Measurements from ENCODE around the gene GAB4.
"Not testable (repeated sequence)": the region's sequence is repeated elsewhere in the genome, so short reads cannot be mapped to it uniquely, and the experiment has no call there.

Gene GAB4, protein sequence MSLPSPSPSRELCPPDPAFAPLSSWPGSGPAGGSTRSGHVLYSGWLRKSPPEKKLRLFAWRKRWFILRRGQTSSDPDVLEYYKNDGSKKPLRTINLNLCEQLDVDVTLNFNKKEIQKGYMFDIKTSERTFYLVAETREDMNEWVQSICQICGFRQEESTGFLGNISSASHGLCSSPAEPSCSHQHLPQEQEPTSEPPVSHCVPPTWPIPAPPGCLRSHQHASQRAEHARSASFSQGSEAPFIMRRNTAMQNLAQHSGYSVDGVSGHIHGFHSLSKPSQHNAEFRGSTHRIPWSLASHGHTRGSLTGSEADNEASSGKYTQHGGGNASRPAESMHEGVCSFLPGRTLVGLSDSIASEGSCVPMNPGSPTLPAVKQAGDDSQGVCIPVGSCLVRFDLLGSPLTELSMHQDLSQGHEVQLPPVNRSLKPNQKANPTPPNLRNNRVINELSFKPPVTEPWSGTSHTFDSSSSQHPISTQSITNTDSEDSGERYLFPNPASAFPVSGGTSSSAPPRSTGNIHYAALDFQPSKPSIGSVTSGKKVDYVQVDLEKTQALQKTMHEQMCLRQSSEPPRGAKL

DNA sequence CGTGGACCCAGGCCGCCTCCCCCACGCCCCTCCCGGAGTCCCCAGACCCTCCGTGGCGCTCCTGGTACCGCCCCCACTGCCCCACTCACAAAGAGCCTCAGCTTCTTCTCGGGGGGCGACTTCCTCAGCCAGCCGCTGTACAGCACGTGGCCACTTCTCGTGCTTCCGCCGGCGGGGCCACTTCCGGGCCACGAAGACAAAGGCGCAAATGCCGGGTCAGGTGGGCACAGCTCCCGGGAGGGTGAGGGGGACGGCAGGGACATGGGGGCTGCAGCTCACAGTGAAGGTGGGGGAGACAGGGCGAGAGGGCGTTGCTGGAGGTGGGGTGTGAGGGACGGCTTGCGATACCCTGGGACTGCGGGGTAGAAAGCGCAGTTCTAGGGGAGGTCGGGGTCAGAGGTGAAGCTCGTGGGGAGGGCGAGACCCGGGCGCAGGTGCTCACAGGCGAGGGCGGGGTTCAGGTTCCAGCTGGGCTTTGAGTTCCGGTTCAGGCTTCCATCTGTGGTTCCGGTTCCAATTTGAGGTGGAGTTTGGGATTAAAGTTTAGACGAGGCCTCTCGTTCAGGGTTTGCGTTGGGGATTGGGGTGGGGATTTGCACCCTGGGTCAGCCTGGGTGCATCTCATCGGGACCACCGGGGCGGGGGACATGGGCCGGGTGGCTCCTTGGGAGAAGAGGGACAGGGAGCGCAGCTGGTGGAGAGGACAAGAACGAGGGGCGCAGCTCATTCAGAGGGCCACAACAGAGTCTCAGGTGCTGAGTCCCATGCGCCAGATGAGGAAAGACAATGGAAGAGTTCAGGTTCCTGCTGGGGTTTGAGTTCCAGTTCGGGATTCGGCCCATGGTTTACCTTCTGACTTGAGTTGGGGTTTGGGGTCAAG is at the start of gene GAB4:
Gene GAB4 (minus strand): TSS at position 371 of the 880 bp plus-strand sequence. CDS start 108 bp downstream, at position 263.
- DNase-seq: no peak

DNA sequence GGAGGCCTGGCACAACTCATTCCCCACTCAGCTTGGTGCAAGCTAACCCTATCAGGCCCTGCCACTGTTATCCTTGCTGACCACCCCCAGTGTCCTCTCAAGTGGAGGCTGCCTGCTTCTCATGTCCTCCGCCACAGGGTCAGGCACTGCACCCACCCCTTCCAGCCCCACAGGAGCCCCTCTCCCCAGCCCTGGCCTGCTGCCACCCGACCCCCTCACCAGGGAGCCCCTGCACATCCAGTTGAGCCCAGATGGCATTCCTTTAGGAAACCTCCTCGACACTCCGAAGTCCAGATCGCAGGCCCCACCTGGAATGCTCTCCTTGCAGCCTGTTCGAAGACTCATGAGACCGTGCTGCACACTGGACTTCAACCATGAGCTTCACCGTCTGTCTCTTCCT is 48.8 kb upstream of the GAB4 start:
- no peak for DNase-seq

DNA sequence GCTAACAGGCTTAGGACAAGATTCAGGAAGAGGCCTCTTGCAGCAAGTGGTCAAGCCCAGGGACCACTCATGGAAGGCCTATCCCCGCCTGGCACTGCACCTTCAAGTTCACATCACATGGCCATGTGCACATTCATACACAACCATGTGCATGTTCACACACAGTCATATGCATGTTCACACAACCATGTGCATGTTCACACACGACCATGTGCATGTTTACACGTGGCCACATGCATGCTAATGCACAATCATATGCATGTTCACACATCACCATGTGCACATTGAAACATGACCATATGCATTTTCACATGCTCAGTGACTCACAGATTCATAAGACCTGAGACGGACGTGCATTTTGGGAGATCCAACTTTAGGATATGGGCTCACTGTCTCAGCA is 48.0 kb upstream of the GAB4 start:
- DNase-seq: no peak

DNA sequence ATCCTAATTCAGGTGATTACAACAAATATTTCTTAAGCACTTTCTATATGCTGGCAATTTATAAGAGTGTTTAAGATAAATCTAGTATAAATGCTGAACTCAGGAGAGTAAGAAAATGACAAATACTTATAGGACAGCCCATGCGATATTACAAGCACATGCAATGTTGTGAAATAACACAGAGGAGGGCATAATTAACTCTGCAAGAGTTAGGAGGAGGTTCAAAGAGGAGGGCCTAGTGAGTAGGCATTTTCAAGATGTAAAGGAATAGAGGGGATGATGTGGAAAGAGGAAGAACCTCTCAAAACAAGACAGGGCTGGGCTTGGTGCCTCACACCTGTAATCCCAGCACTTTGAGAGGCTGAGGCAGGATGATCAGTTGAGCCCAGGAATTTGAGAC is 39.6 kb upstream of the GAB4 start:
- DNase-seq: peak; percentile 22

DNA sequence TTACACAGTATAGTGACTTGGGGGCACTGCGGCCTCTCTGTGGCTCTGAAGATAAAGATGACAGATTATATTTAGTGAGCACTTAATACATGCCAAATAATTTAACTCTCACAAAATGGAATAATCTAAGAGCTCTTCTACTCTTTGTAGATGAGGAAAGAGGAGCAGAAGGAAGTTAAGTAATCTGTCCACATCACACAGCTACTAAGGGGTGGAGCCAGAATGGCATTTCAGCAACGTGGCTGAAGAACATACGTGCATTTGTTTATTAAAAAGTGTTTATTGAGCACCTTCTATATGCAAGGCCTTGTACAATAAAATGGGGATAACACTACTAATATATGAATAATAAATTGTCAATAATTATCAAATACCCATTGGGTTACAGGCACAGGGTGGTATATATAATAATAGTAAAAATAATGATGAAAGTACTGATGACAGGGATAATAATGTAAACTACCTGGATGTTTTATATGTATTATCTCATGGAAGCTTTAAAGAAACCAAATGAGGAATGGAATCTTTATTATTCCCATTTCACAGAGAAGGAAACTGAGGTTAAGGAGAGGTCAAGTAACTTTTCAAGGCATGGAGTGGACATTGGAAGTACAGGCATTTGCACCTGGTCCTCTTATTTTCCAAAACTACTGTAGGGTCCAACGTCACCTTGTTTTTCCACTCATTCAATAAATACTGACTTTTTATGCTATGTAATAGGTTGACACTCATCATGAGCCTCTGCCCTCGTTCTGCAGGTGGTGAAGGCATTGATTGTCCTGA is 38.7 kb upstream of the GAB4 start:
- DNase-seq: no peak

DNA sequence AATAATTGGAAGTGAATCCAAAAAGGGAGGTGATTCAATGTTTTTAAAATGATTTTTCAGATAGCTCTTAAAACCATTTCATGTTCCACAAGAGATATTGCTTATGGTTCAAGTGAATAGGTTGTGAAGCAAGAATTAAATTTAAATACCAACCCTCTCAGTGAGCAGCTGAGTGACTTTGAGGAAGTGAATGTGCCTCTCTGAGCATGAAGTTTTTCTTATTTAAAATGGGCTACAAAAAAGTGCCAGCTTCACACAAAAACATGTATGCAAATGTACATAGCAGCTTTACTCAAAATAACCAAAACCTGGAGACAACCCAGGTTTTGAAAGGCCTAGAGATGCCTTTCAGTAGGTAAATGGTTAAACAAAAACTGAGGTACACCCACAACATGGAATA is 35.5 kb upstream of the GAB4 start:
- no peak for DNase-seq

DNA sequence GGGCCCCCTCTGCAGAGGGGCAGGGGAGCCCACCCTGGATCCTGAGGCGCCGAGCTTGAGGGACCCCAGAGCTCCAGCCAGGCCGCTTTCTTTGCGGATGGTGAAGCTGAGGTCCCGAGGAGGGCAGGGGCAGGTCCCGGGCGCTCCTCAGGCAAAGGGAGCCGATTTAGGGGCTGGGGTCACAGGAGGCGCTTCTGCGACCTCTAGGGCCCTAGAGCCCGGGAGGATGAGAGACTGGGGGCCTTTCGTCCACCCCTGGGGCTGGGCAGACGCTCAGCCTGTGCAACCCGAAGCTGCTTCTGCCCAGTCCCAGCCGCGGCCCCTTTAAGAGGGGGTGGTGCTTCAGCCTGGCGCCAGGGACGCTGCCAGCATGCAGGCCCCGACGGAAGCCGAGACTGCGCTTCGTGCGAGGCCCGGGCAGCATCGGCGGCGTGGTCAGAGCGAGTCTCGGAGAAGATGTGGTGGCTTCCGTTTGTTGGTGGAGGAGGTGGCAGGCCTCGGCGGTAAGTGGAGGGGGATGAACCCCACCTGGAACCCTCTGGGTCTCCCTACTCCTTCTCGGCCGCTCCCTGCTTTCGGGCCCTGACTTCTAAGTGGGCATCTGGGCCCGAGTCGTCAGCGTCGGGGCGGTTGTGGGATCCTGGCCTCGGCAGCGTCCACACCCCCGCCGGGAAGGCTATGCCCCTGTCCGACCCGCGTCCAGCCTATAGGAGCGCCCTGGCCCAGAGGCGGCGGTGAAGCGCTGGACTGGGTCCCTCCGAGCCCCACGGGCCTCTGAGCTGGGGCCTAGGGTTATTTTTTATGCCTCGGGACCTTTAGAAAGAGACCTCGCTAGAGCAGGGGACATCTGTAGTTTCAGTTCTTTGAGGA is 29.1 kb upstream of the GAB4 start:
- not testable (repeated sequence) for DNase-seq

DNA sequence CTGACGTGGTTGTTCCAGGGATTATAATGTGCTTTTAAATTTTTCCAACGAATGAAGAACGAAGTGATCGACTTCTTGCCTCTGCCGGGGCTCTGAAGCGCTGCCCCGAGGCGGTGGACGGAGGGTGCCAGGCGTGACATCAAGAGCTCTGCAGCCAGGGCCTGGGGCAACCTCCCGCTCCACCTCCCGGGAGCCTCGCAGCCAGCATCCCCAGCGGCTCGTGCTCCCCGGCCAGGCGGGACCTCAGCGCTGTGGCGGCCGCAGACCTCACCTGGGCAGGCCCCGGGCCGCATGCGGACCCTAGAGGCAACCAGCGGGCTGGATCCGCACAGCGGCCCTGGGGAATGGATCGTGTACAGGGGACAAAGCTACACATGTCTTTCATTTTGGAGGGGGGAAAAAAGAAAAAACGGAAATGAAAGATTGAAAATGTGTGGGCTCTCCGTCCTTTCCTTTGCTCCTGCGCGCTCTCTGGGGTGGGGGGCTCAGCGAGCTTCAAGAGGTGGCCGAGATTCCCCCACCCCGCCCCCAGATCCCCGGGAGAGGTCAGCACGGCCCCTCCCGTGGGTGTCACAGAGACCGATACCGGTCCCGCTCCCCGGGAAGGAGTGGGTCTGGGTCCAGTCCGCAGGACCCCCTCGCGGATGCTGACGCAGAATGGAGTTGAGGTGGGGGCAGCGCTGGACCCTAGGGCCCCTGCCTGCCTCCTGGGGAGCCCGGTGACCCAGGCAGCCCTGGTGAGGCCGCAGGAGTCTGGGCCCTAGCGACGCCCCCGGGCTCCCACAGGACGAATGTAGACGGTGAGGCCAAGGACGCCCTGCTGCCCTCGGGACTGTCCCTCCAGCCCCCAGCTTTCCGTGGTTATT is 28.2 kb upstream of the GAB4 start:
- not testable (repeated sequence) for DNase-seq

DNA sequence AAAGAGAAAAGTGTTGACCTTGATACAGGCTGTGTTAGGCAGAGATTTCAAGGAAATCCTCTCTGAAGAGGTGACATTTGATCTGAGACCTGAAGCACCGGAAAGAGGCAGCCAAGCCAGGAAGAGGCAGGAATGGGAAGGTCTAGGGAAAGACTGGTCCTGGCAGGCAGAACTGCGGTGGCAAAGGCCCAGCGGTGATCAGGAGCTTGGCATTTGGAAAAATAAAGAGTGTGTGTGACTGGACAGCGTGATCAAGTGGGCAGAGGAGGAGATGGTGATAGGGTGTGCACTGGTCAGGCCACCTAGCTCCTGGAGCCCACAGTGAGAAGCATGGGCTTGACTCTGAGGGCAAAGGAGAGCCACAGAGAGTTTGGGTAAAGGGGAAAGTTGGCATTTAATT is 27.2 kb upstream of the GAB4 start:
- no peak for DNase-seq

DNA sequence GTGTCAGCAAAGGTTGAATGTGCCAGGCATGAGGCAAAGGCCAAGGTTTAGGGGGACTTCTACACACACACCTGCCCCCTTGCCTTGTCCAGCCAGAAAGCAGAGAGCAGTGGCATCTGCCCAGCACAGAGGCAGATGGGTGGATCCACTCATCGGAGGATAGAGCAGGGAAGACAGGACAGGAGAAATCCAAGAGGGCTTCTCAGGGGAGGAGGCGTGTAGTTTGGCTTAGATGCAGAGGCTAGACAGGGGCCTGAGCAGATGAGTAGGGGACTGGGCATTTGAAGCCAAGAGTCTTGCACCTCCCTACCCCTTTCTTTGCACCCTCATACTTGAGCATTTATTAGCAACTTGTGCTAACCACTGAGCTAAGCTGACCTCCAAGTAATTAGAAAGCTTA is 26.5 kb upstream of the GAB4 start:
- DNase-seq: not testable (repeated sequence)

DNA sequence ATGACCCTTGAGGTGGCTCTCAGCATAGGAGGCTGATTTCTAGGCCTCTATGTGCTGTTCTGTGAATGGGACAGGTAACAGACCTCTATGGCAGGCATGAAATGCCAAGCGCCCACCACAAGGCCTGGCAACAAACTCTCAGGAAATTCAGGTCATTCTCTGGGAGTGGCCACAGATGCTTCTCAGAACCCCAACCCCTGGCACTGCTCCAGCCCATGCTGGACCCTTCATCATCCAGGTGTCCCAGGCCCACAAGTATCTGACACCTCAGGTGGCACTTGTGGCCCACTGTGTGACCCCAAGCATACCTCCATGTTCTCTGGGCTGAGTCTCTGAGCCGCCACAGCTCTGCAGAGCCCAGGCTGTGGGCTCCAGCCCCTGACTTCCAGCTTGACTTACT is 24.3 kb upstream of the GAB4 start:
- not testable (repeated sequence) for DNase-seq

DNA sequence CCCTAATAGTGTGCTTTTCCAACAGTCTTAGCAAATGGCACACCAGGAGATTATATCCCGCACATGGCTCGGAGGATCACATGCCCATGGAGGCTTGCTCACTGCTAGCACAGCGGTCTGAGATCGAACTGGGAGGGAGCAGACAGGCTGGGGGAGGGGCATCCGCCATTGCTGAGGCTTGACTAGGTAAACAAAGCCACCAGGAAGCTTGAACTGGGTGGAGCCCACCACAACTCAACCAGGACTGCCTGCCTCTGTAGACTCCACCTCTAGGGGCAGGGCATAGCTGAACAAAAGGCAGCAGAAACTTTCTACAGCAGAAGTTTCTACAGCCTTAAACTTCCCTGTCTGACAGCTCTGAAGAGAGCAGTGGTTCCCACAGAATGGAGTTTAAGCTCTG is 16.4 kb upstream of the GAB4 start:
- not testable (repeated sequence) for DNase-seq

DNA sequence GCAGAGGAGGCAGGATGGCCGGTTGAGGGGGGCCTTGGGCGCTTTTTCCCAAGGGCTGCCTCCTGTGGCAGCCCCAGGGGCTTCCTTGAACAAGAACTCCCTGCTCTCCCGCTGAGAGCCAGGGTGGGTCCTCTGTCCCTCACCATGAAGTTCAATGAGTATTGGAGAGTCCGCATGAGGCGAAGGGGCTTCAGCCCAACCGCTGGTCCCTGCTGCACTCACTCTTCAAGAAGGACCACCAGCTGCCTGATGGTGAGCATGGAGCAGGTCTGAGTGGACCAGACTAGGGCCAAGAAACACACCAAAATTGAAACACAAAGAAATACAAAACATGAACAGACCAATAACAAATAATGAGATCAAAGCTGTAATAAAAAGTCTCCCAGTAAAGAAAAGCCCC is 7.5 kb upstream of the GAB4 start:
- not testable (repeated sequence) for DNase-seq

DNA sequence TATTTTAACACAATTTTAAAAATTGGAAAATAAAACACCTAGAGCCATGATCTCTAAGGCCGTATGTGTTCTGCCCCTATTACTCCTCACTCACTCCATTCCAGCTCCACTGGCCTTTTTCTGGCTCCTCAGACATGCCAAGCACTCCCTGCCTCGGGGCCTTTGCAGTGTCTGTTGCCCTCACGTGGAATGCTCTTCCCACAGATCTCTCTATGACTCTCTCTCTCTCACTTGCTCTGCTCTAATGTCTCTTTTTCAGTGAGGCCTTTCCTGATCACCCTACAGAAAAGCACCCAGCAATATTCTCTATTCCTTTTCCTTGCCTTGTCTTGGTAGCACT is 6.0 kb upstream of the GAB4 start:
- not testable (repeated sequence) for DNase-seq

DNA sequence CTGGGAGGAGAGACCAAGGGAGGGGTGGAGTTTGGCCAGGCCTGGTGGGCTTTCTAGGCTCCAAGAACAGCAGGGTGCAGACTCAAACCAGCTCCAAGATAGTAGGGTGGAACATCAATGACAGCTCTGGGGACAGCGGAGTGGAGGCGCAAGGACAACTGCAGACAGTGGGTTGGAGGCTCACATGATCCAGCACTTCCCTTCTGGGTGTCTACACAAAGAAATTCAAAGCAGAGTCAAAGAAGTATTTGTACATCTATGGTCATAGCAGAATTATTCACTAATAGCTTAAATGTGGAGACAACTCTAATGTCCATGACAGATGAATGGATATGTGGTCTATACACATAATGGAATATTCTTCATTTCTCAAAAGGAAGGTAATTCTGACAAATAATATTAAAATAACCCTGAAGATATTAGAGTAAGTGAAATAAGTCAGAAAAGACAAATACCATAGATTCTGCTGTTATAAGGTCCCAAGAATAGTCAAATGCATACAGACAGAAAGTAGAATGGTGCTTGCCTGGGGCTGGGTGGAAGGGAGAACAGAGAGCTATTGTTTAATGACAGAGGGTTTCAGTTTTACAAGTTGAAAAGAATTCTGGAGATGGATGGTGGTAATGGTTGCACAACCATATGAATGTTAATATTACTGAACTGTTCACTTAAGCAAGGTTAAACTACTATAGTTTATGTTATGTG is 5.5 kb upstream of the GAB4 start:
- DNase-seq: no peak

DNA sequence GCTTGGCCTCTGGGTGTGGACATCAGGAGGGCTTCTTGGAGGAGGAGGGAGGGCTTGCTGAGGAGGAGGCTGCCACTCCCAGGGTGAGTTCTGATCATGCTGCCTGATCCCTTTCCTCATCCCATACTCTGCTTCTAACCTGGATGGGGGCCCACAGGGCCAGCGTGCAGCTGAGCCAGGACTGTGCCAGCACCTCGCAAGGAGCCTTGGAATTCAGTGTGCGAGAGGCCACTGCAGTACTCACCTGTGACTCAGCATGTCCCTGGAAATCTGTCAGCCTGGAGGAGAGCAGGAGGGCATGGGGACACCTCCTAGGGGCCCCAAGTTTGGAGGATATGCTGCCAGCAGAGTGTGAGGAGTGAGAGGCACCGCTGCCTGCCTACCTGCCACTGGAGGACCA is 4.2 kb upstream of the GAB4 start:
- no peak for DNase-seq

DNA sequence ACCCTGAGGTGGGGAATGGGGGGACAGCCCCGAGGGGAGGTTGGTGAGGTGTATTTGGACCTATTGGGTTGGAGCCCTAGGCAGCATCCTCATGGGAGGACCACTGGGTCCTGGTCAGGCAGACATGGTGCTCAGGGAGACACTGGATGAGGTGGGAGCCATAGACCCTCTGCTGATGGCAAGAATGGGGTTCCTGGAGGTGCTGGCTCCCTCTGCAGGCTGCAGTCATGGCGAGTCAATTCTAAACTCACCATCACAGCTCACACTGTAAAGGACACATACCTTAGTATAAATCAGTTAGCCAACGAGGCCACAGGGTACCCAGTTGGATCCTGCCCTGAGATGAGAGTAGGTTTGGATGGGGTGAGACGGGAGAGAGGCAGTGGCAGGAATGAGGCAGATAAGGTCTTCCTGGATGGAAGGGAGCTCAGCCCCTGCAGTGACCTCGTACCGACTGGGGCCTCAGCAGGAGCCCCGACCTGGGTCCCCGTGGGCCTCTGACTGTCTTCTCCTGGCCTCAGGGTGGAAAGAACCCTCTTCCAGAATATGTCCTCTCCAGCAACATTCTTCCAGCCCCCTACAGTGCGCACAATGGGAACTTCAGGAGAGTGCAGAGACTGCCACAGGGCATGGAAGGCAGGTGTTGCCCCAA is 1.7 kb upstream of the GAB4 start:
- DNase-seq: no peak

DNA sequence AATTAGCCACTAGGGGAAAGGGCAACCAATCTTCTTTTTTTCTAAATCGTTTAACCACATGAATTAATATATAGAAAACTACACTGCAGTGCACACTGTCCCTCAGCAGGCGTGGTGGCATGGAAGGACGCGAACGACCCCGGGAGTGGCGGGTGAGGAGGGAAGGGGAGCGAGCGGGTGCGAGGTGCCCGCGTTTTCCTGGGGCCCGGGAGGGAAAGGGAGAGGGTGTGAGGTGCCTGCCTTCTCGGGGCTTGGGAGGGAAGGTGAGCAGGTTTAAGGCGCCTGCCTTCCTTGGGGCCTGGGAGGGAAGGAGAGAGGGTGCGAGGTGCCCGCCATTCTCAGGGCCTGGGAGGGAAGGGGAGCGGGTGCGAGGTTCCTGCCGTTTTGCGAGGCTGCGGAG is 765 bp downstream of the GAB4 start:
- DNase-seq: no peak

DNA sequence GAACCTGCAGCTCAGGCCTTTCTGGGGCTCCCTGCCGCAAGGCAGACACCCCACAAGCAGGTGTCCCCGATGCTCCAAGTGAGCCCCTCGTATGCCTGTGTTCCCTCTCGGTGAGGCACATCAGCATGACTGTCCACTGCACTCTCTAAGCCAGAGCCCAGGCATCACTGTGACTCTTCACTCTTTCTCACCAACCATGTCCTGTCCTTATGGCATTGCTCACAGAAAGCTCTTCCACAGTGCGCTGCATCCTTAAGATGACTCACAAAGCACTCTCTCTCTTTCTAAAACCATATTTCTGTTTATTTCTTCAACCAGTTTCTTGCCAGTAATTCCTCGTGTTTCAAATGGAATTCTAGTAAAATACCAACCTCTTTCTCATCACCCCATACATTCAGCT is 18.1 kb downstream of the GAB4 start:
- no peak for DNase-seq

DNA sequence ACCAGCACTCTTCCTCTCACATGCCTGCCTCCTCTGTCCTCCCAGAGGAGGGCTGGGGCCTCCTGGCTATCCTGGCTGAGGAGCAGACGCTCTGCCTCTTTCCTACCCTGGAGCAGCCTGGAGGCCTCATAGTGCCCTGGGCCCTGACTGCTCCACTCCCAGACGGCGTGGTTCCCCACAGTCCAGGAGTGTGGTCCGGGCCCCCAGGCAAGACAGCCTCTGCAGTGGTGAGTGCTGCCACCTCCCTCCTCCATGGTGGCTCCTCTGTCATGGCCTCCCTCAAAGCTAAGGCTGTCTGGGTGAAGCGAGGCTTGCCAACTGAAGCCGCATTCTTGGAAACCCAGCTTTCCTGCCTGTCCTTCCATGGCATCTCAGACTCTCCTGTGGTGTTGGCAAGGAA is 19.8 kb downstream of the GAB4 start:
- DNase-seq: no peak

Measured in OCI-M1 (cell line).